T-helper 1 cell treated with Interleukin-12 subunit alpha and Interleukin-12 subunit beta and Interleukin-4 antibody, amounts not matched to agents 30 μg/mL and 1 μg/mL, for 36 hours (primary cell): ENCODE results near the gene NME2.

Source experiments
- H3K27ac Mint-ChIP-seq: one replicate; pipeline ENCODE4 v1.8.0; 2021; ENCODE audit warnings: mild to moderate bottlenecking, mixed read lengths
- H3K27me3 Mint-ChIP-seq: one replicate; pipeline ENCODE4 v1.8.0; 2021; ENCODE audit warnings: low read depth, mixed read lengths
- H3K36me3 Mint-ChIP-seq: one replicate; pipeline ENCODE4 v1.8.0; 2021; ENCODE audit warnings: low read depth, mixed read lengths
- H3K4me1 Mint-ChIP-seq: one replicate; pipeline ENCODE4 v1.8.0; 2021; ENCODE audit warnings: low read depth, mixed read lengths
- H3K4me3 Mint-ChIP-seq: one replicate; pipeline ENCODE4 v1.8.0; 2021; ENCODE audit warnings: mild to moderate bottlenecking, moderate library complexity, mixed read lengths
- H3K9me3 Mint-ChIP-seq: one replicate; pipeline ENCODE4 v1.8.0; 2021; ENCODE audit warnings: mixed read lengths

NME2 gene

DNA sequence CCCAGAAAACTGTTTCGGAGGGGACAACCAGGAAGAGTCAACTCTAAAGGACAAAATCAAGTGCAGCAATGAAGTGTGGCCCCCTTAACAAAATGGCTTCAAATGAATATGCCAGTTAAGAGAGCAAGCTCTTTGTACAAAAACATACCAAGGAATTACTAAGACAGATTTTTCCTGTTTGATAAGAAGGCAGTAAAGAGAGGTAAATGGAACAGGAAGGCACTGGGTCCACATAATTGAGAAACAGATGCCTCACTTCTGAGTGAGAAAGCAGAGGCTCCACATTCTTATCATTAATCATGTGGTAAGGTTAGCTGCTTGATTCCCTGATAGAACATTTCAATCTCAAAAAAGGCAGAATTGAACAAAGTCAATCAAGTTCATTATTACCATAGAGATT, 48.7 kb downstream of the NME2 start:
- no peak overlapping the region for H3K27ac Mint-ChIP-seq
- H3K36me3 Mint-ChIP-seq = peaks cover 18% of the 10 kb centered on the region
- H3K4me1 Mint-ChIP-seq = no peaks in the 10 kb centered on the region
- no peaks in the 10 kb centered on the region for H3K27me3 Mint-ChIP-seq
- H3K9me3 Mint-ChIP-seq = no peaks in the 10 kb centered on the region
- H3K4me3 Mint-ChIP-seq = no peak overlapping the region

DNA sequence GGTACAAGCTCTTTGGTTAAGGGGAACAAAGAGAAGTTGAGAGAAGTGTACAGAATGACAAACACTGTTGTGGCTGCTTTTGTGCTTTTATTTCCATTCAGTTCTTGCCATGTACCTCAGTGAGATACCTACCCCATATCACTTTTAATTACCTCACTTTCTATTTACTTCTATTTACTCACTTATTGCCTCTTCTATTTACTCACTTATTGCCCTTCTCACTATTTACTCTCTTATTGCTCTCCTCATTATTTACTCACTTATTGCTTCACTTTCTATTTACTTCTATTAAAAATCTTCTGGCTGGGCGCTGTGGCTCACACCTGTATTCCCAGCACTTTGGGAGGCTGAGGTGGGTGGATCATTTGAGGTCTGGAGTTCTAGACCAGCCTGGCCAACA, 51.7 kb downstream of the NME2 start:
- H3K9me3 Mint-ChIP-seq = no peaks in the 10 kb centered on the region
- H3K36me3 Mint-ChIP-seq = peaks cover 23% of the 10 kb centered on the region
- H3K4me1 Mint-ChIP-seq = no peaks in the 10 kb centered on the region
- H3K27ac Mint-ChIP-seq = no peak overlapping the region
- H3K4me3 Mint-ChIP-seq = no peak overlapping the region
- no peaks in the 10 kb centered on the region for H3K27me3 Mint-ChIP-seq

DNA sequence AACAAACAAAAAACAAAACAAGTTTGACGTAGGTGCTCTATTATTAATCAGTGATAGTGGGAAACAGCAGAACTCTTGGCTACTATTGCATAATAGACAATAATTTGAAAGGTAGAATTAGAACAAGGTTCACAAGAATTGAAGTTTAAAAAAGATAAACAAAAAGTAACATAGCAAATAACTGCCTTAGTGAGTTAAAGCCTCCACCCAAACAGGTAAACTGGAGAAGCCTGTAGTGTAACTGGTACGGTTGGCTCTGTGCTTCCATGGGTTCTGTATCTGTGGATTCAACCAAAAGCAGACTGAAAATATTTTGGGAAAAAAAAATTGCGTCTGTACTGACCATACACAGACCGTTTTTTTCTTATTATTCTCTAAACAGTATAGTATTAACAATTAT, 55.1 kb downstream of the NME2 start:
- Mint-ChIP-seq H3K4me3 (no peak overlapping the region), H3K36me3 (peaks cover 35% of the 10 kb centered on the region), H3K27ac (no peak overlapping the region), H3K4me1 (peaks cover 15% of the 10 kb centered on the region), H3K27me3 (no peaks in the 10 kb centered on the region), H3K9me3 (no peaks in the 10 kb centered on the region)
